ENCODE data around the gene SPAG17. TPM values are rescaled to one million over a fixed set of nuclear protein-coding genes. Genes with fewer than 3 reads are reported as not detected.

The SPAG17 gene
- polyA plus RNA-seq, 1 of the 3 experiments (the other 2 are of a cell fraction): not detected

DNA sequence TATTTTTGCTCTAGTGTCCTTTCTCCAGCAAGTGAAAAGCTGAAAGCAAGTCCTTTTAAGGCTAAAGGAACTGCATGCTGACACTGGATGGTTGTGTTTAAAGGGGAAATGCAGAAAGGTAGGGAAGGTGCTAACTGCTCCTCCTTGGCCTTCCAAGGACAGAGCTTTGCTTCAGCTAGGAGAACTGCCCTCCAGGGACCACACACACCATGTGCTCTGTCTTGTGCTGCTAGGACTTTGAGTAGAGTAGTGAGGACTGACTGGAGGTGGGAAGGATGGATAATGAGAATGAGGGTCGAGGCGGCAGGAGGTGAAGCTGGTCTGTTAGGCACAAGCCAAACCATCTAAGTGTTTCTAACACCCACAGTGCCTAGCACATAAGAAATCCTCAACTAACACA is 177.6 kb downstream of the SPAG17 start:
- Histone ChIP-seq H3K36me3 (replicated peaks in 1 of 2; ENCODE audit: control insufficient read depth in 1 of 2, insufficient read depth in 2 of 2, low read length in 1 of 2) (no peaks in the 10 kb centered on the region), H3K79me2 (ENCODE audit: insufficient read depth) (no peaks in the 10 kb centered on the region), H2AFZ (ENCODE audit: low read depth) (no peak overlapping the region), H3K27me3 (ENCODE audit: insufficient read depth) (no peaks in the 10 kb centered on the region; the same call in 1 of the 2 replicates), H3K9me3 (no peaks in the 10 kb centered on the region), H3K9me2 (no peaks in the 10 kb centered on the region), H3K4me2 (no peak overlapping the region), H3K4me1 (ENCODE audit: control insufficient read depth in 1 of 2, insufficient read depth in 2 of 2, low read depth in 1 of 2, low read length in 1 of 2) (peaks cover 0 to under 1% of the 10 kb centered on the region in 2 experiments; a peak in 1 of 4 replicates), H3K4me3 (ENCODE audit: low read depth in 2 of 2, low read length in 1 of 2) (no peak overlapping the region), H3F3A (replicated peaks; ENCODE audit: insufficient read depth) (no peaks in the 10 kb centered on the region), H4K20me1 (ENCODE audit: insufficient read depth) (no peaks in the 10 kb centered on the region), H3K9ac (no peak overlapping the region), H3K27ac (ENCODE audit: low read depth in 2 of 2, low read length in 1 of 2) (no peak overlapping the region)
- TF ChIP-seq RAD21 (IDR thresholded peaks at IDR 0.05; ENCODE audit: low read length): no peak
- TF ChIP-seq, protein P1, sequence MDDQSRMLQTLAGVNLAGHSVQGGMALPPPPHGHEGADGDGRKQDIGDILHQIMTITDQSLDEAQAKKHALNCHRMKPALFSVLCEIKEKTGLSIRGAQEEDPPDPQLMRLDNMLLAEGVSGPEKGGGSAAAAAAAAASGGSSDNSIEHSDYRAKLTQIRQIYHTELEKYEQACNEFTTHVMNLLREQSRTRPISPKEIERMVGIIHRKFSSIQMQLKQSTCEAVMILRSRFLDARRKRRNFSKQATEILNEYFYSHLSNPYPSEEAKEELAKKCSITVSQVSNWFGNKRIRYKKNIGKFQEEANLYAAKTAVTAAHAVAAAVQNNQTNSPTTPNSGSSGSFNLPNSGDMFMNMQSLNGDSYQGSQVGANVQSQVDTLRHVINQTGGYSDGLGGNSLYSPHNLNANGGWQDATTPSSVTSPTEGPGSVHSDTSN (IDR thresholded peaks at IDR 0.05): no peak
- no peak for TF ChIP-seq SIN3A (IDR thresholded peaks at IDR 0.05; ENCODE audit: borderline replicate concordance, low read depth, low read length)
- TF ChIP-seq, protein P2, sequence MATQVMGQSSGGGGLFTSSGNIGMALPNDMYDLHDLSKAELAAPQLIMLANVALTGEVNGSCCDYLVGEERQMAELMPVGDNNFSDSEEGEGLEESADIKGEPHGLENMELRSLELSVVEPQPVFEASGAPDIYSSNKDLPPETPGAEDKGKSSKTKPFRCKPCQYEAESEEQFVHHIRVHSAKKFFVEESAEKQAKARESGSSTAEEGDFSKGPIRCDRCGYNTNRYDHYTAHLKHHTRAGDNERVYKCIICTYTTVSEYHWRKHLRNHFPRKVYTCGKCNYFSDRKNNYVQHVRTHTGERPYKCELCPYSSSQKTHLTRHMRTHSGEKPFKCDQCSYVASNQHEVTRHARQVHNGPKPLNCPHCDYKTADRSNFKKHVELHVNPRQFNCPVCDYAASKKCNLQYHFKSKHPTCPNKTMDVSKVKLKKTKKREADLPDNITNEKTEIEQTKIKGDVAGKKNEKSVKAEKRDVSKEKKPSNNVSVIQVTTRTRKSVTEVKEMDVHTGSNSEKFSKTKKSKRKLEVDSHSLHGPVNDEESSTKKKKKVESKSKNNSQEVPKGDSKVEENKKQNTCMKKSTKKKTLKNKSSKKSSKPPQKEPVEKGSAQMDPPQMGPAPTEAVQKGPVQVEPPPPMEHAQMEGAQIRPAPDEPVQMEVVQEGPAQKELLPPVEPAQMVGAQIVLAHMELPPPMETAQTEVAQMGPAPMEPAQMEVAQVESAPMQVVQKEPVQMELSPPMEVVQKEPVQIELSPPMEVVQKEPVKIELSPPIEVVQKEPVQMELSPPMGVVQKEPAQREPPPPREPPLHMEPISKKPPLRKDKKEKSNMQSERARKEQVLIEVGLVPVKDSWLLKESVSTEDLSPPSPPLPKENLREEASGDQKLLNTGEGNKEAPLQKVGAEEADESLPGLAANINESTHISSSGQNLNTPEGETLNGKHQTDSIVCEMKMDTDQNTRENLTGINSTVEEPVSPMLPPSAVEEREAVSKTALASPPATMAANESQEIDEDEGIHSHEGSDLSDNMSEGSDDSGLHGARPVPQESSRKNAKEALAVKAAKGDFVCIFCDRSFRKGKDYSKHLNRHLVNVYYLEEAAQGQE (IDR thresholded peaks at IDR 0.05; ENCODE audit: low read depth, low read length): no peak
- TF ChIP-seq, protein P3, sequence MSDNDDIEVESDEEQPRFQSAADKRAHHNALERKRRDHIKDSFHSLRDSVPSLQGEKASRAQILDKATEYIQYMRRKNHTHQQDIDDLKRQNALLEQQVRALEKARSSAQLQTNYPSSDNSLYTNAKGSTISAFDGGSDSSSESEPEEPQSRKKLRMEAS (IDR thresholded peaks at IDR 0.05; ENCODE audit: low read depth): no peak
- TF ChIP-seq MXI1 (IDR thresholded peaks at IDR 0.05; ENCODE audit: low read depth, low read length): no peak
- no peak for TF ChIP-seq YY1 (IDR thresholded peaks at IDR 0.05; ENCODE audit: low read depth)
- TF ChIP-seq, protein P4, sequence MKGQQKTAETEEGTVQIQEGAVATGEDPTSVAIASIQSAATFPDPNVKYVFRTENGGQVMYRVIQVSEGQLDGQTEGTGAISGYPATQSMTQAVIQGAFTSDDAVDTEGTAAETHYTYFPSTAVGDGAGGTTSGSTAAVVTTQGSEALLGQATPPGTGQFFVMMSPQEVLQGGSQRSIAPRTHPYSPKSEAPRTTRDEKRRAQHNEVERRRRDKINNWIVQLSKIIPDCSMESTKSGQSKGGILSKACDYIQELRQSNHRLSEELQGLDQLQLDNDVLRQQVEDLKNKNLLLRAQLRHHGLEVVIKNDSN (IDR thresholded peaks at IDR 0.05; ENCODE audit: borderline replicate concordance, low read depth): no peak
- TF ChIP-seq FOSL2 (IDR thresholded peaks at IDR 0.05; ENCODE audit: borderline replicate concordance, low read depth): no peak
- no peak for TF ChIP-seq EZH2phosphoT487 (IDR thresholded peaks at IDR 0.05; ENCODE audit: borderline replicate concordance, low read depth)
- ChIA-PET CTCF (interaction anchor here (1.0 kb wide), 1 partner anchor 37 kb away, joined by 3 read pairs; no protein-coding TSS in a partner anchor), POLR2A (no interaction called here)
- 64% methylated on average over 2 of the region's 2 CpGs for WGBS (ENCODE audit: low lambda C conversion rate)
- DNase-seq: no peak

DNA sequence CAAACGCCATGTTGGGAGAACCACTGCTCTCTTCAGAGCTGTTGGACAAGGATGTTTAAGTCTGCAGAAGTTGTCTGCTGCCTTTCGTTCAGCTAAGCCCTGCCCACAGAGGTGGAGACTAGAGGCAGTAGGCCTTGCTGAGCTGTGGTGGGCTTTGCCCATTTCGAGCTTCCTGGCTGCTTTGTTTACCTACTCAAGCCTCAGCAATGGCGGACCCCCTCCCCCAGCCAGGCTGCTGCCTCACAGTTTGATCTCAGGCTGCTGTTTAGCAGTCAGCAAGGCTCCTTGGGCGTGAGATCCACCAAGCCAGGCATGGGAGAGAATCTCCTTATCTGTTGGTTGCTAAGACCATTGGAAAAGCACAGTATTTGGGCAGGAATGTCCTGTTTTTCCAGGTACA is 180.7 kb downstream of the SPAG17 start:
- H2AFZ ChIP-seq (ENCODE audit: low read depth): no peak overlapping the region
- no peak for DNase-seq
- ChIA-PET POLR2A (no interaction called here), CTCF (no interaction called here)
- no peak overlapping the region for H3K4me3 ChIP-seq (ENCODE audit: low read depth in 2 of 2, low read length in 1 of 2)
- WGBS (ENCODE audit: low lambda C conversion rate): 10% methylated on average over 2 of the region's 5 CpGs
- H3K27me3 ChIP-seq (ENCODE audit: insufficient read depth): no peaks in the 10 kb centered on the region; the same call in 1 of the 2 replicates
- no peaks in the 10 kb centered on the region for H3K79me2 ChIP-seq (ENCODE audit: insufficient read depth)
- no peaks in the 10 kb centered on the region for H3K36me3 ChIP-seq (replicated peaks in 1 of 2; ENCODE audit: control insufficient read depth in 1 of 2, insufficient read depth in 2 of 2, low read length in 1 of 2)
- H3K9me3 ChIP-seq: no peaks in the 10 kb centered on the region
- H3K9me2 ChIP-seq: no peaks in the 10 kb centered on the region
- no peaks in the 10 kb centered on the region for H3F3A ChIP-seq (replicated peaks; ENCODE audit: insufficient read depth)
- H4K20me1 ChIP-seq (ENCODE audit: insufficient read depth): no peaks in the 10 kb centered on the region
- no peak overlapping the region for H3K9ac ChIP-seq
- H3K27ac ChIP-seq (ENCODE audit: low read depth in 2 of 2, low read length in 1 of 2): no peak overlapping the region
- no peaks in the 10 kb centered on the region for H3K4me1 ChIP-seq (ENCODE audit: control insufficient read depth in 1 of 2, insufficient read depth in 2 of 2, low read depth in 1 of 2, low read length in 1 of 2)
- H3K4me2 ChIP-seq: no peak overlapping the region
- TF ChIP-seq EP300 (IDR thresholded peaks at IDR 0.05; ENCODE audit: borderline replicate concordance in 1 of 2, low read depth in 1 of 2, low read length in 1 of 2) (no peak), CHD2 (IDR thresholded peaks at IDR 0.05; ENCODE audit: low read length, partially characterized antibody) (no peak), TEAD4 (IDR thresholded peaks at IDR 0.05; ENCODE audit: borderline replicate concordance, insufficient read depth) (no peak), MEF2A (IDR thresholded peaks at IDR 0.05; ENCODE audit: borderline replicate concordance, low read depth) (no peak), MXI1 (IDR thresholded peaks at IDR 0.05; ENCODE audit: low read depth, low read length) (no peak), RXRA (IDR thresholded peaks at IDR 0.05; ENCODE audit: borderline replicate concordance, low read depth) (no peak)
- TF ChIP-seq, protein P3 (IDR thresholded peaks at IDR 0.05; ENCODE audit: low read depth): no peak
- TF ChIP-seq, protein P2 (IDR thresholded peaks at IDR 0.05; ENCODE audit: low read depth, low read length): no peak
- TF ChIP-seq, protein P4 (IDR thresholded peaks at IDR 0.05; ENCODE audit: borderline replicate concordance, low read depth): no peak
